ENCODE results near the gene SLC7A8. TPM values are rescaled to one million over a fixed set of nuclear protein-coding genes. Genes with fewer than 3 reads are reported as not detected.

SLC7A8 gene
- total and polyA plus RNA-seq, 9 donors: 45.9 to 161 (median 95.4) TPM

- H3K27me3 ChIP-seq: no peaks in the 10 kb centered on the region
- no peak for TF ChIP-seq POLR2A (IDR thresholded peaks at IDR 0.05)
- no peak for TF ChIP-seq EP300 (IDR thresholded peaks at IDR 0.05)
- TF ChIP-seq CTCF (IDR thresholded peaks at IDR 0.05): no peak
- 90 to 100% (median 90%) methylated on average over 2 of the region's 2 CpGs for WGBS, 3 donors
- no peaks in the 10 kb centered on the region for H3K9me3 ChIP-seq
- H3K4me3 ChIP-seq: no peak overlapping the region
- peak in 1 of 5 donors; percentile 23 for DNase-seq
- peaks cover 10% of the 10 kb centered on the region for H3K4me1 ChIP-seq (ENCODE audit: insufficient read depth)
- intact Hi-C loops (cut with DNase I): no loop called here
- no peaks in the 10 kb centered on the region for H3K36me3 ChIP-seq
- H3K27ac ChIP-seq: no peak overlapping the region
These were observed 37.0 kb downstream of the SLC7A8 start for GRCh38 chr14:23146351-23146910.

DNA sequence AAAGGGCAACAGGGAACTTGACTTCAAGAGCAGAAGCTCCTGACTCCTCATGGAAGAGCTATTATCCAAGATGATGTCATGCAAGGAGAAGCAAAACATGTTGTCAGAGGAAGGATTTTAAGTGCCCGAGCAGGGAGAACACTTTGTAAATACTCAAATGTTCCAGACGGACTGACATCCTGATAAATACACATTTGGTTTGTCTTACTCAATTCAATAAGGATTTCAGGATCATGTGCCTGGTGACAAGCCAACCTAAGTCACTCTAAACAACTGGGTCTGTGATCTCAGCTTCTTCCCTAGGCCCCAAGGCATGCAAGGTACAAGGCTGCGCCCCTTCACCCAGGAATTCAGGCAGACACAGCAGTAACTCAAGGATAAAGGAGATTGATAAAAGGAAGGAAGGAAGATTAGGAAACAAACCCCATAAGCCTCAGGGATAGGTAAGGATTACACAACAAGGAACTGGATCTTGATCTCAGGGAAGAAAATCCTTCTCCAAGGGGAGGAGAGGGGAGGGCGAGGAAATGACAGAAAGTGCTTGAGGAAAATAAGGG is 37.6 kb downstream of the SLC7A8 start:
- Histone ChIP-seq H3K36me3 (no peaks in the 10 kb centered on the region), H3K4me3 (no peak overlapping the region), H3K27ac (no peak overlapping the region), H3K4me1 (ENCODE audit: insufficient read depth) (peaks cover 8% of the 10 kb centered on the region), H3K9me3 (no peaks in the 10 kb centered on the region), H3K27me3 (no peaks in the 10 kb centered on the region)
- peak in 1 of 5 donors; percentile 28 for DNase-seq
- intact Hi-C loops (cut with DNase I): no loop called here
- 58 to 74% (median 71%) methylated on average over 4 of the region's 4 CpGs for WGBS, 3 donors
- no peak for TF ChIP-seq CTCF (IDR thresholded peaks at IDR 0.05)
- TF ChIP-seq EP300 (IDR thresholded peaks at IDR 0.05): no peak
- no peak for TF ChIP-seq POLR2A (IDR thresholded peaks at IDR 0.05)

- Histone ChIP-seq H3K27me3 (no peaks in the 10 kb centered on the region), H3K36me3 (no peaks in the 10 kb centered on the region), H3K4me3 (no peak overlapping the region), H3K27ac (no peak overlapping the region), H3K4me1 (ENCODE audit: insufficient read depth) (peaks cover 8% of the 10 kb centered on the region), H3K9me3 (no peaks in the 10 kb centered on the region)
- DNase-seq: no peak
- 76 to 89% (median 85%) methylated on average over 1 of the region's 1 CpG for WGBS, 3 donors
- no peak for TF ChIP-seq POLR2A (IDR thresholded peaks at IDR 0.05)
- no peak for TF ChIP-seq EP300 (IDR thresholded peaks at IDR 0.05)
- TF ChIP-seq CTCF (IDR thresholded peaks at IDR 0.05): no peak
- intact Hi-C loops (cut with DNase I): no loop called here
These were observed 39.5 kb downstream of the SLC7A8 start for GRCh38 chr14:23143911-23144310.

DNA sequence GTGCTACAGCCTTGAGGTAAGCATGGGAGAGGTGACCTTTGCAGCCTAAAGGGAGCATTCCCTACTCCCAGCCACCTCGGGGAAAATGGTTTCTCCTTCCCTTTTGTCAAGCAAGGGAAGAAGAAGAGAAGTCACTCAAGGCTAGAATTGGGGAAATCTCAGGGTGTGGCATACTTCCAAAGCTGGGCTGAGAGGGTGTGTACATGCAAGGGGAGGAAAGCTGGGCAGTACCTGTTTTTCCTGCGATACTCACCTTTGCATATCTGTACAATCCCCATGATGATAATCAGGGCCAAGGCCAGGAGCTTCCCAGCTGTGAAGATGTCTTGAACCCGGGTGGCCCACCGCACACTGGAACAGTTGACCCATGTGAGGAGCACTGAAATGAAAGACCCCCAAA is 40.6 kb downstream of the SLC7A8 start:
- Histone ChIP-seq H3K9me3 (no peaks in the 10 kb centered on the region), H3K27ac (no peak overlapping the region), H3K4me3 (no peak overlapping the region), H3K36me3 (no peaks in the 10 kb centered on the region), H3K4me1 (ENCODE audit: insufficient read depth) (peaks cover 7% of the 10 kb centered on the region), H3K27me3 (no peaks in the 10 kb centered on the region)
- intact Hi-C loops (cut with DNase I): no loop called here
- TF ChIP-seq EP300 (IDR thresholded peaks at IDR 0.05) (no peak), POLR2A (IDR thresholded peaks at IDR 0.05) (no peak), CTCF (IDR thresholded peaks at IDR 0.05) (no peak)
- peak in 1 of 5 donors; percentile 15 for DNase-seq
- WGBS, 3 donors: 89 to 93% (median 89%) methylated on average over 4 of the region's 4 CpGs
